GM15510 (cell line): Measurements from ENCODE around the gene AARSD1.
A peak's percentile ranks its signal among the peaks of the same experiment; 100 is the strongest.

ENCODE experiments used
- POLR2A ChIP-seq: IDR thresholded peaks from 3 replicates; pipeline ENCODE4 v1.6.1; 2011; ENCODE audit warnings: borderline replicate concordance; ENCODE audit not compliant: insufficient read length; ENCODE audit errors: extremely low read depth

The AARSD1 gene

DNA sequence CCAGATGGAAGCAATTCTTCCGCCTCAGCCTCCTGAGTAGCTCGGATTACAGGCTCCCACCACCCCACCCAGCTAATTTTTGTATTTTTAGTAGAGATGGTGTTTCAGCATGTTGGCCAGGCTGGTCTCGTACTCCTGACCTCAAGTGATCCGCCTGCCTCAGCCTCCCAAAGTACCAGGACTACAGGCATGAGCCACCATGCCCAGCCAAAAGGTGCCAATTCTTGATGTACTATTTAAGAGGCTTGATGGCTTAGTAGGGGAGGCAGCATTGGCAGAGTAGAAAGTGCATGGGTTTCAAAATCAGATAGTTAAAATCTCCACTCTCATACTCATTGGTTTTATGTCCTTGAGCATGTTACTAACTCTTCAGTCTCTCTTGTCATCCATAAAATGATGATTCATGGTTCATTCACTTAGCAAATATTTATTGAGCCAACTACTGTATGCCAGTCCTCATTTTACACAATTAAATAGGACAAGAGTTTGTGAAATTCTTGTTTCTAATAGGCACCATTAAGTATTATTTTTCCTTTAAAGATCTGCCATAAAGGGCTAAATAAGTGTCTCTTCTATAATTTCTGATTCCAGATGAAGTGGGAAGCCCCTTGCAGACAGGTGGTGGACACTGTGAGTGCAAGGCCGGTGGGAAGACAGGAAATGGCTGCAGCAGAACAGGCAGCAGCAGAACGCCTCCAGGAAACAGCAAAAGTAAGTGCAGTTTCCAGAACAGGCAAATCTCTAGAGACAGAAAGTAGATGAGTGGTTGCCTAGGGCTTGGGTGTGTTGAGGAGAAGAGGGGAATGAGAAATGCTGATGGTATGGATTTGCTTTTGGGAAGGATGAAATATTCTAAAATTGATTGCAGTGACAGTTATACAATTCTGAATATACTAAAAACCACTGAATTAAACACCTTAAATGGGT, 25.7 kb upstream of the AARSD1 start:
- TF ChIP-seq POLR2A: no peak

DNA sequence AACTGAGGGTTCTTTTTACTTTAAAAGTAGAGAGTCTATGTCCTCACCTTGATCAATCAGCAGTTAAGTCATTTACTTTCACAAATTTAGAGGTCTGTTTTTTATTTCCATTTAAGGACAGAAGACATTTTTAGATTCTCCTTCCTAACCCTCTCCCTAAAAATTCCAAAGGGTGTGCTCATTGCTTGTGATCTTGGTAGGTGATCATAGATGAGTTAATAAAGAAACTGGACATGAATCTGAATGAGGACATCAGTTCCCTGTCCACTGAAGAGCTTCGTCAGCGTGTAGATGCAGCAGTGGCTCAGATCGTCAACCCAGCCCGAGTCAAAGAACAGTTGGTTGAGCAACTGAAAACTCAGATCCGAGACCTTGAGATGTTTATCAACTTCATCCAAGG, 24.9 kb upstream of the AARSD1 start:
- TF ChIP-seq POLR2A: no peak

DNA sequence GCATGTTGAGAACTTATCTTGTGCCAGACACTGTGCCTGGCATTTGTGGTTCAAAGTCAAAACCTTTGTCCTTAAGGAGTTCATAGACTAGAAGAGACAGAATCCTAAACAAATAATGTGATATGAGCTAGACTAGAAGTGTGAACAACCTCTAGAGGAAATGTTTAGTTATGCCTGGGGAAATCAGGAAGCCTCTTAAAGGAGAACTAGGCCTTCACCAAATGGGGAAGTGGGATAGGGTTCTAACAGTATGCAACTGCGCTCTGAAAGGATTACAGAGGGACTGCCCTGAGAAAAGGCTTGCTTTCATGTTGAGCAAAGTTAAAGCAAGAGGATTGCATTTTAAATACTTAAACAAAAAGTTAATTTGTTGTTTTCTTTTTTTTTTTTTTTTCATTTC, 21.0 kb upstream of the AARSD1 start:
- no peak for TF ChIP-seq POLR2A

DNA sequence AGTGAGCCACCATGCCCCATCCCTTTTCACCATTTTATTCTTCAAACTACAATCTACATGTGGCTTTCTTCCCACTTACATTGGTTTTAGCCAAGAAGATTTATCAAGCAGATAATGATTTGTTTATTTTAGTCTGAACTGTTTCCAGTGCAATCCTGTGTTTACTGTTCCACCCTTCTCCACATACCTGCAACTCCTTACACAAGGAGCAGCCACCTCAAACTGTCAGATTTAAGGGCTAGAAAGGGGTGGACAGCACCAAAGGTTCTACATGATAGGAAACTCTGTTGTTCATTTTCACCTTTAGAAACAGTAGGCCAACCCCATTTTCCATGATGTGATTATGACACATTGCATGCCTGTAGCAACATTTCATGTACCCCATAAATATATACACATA, 18.0 kb upstream of the AARSD1 start:
- no peak for TF ChIP-seq POLR2A

DNA sequence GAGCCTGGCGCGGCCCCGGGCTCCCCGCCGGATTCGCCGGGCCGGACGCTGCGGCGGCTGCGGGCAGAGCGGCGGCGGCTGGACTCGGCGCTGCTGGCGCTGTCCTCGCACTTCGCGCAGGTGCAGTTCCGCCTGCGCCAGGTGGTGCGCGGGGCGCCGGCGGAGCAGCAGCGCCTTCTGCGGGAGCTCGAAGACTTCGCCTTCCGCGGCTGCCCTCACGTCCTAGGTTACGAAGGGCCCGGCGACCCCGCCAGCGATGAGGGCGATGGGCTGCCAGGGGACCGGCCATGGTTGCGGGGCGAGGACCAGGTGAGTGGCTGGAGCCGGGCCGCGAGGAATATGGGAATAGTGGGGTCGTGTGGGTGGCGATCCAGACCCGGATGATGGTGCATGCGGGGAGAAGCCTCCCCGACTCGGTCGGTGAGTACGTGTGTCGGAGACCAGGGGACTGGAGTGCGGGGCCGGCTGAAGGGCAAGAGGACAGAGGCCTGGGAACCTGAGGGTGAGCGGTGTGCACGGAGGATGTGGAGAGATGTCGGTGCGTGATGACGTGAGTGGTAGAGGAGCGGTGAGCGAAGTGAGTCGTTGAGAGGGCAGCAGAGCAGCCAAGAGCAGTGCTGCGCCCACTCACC, 16.6 kb upstream of the AARSD1 start:
- TF ChIP-seq POLR2A: peak; percentile 44

DNA sequence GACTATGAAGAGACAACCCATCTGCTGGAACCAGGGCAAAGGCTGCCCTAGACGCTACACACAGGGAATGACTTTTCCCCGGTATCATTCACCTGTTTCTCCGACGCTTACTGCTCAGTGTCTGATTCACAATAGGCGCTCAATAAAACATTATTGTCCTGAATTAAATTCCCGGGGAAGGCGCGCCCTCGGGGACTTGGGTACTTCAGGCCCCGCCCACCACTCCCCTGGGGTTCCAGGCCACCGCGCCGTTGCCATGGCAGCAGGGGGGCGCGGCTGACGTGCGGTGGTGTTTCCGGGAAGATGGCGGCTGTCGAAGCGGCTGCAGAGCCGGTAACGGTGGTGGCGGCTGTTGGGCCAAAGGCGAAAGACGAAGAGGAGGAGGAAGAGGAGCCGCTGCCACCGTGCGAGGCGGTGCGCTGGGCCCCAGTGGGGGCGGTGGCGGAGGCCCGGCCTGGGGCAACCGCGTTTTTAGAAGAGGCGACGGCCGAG, 16.1 kb upstream of the AARSD1 start, which contains the start of gene RUNDC1:
RUNDC1 (plus strand) TSS at position 292 of the 492 bp plus-strand sequence; CDS start at position 304, 12 bp downstream.
- peak; percentile 58 for TF ChIP-seq POLR2A

DNA sequence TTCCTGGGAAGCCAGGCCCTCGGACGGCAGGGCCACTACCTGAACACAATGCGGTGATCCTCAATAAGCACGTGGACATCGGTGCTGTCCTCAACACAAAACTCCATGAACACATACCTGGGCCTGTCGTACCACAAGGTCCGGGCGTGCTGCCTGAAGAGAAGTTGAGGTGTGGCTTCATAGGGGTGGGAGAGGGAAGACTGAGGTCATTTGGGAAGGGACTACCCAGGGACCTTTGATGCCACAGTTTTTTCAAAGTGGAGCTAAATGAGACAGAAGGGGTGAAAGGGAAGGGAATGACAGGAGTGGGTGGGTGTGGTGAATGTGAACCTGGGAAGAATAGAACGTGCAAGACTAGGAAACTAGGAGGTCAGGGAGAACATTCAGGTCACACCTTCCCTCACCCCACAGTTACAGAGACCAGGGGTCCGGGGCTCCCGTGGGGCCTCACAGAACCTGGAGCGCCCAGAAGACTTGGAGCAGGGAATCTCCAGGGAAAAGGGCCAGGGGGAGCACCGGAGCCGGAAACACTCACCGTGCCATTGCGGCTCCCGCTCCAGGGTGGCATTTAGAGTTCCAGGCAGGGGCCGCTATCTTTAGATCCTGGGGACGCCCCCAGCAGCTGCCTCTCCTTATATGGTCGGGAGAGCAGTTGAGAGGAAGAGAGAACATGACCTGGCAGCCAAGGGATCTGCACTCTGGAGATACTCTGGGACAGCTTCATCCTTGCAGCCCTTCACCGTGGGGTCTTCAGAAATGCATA, 15.4 kb upstream of the AARSD1 start, which contains the start of gene PTGES3L:
PTGES3L (minus strand) TSS at position 570 of the 763 bp plus-strand sequence; CDS start at position 543, 27 bp downstream.
- TF ChIP-seq POLR2A: no peak

DNA sequence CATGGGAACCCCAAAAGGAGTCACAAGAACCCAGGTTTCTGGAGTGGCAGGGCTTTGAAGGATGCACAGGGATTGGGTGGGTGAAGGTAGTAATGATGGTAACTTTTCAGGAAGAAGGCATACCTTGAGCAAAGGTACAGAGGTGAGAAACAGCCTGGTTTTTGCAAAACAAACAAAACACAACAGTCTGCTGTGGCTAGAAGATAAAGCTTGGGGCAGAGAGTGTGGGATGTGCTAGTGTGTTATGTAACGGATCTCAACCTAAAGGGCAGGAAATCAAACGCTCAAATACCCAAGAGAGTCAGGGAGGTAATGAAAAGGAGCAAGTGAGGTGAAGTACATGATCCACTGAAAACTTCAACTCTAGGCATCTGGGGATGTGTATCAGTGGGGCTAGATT, 11.0 kb upstream of the AARSD1 start:
- no peak for TF ChIP-seq POLR2A

DNA sequence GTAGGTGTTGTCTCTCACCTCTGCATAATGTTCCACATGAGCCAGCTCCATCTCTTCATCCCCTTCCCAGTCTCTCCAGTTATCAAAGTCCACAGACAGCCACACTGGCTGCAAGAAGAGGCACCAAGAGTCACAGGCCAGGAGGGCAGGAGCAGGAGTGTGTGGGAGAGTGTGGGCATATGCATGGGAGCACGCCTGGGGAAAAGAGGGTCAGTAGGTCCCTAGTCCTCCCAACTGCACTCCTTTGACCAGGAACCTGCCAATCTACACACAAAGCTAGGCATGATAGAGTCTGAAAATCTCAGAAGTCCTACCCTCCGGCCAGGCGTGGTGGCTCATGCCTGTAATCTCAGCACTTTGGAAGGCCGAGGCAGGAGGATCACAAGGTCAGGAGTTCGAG, 7.3 kb upstream of the AARSD1 start:
- TF ChIP-seq POLR2A: no peak

DNA sequence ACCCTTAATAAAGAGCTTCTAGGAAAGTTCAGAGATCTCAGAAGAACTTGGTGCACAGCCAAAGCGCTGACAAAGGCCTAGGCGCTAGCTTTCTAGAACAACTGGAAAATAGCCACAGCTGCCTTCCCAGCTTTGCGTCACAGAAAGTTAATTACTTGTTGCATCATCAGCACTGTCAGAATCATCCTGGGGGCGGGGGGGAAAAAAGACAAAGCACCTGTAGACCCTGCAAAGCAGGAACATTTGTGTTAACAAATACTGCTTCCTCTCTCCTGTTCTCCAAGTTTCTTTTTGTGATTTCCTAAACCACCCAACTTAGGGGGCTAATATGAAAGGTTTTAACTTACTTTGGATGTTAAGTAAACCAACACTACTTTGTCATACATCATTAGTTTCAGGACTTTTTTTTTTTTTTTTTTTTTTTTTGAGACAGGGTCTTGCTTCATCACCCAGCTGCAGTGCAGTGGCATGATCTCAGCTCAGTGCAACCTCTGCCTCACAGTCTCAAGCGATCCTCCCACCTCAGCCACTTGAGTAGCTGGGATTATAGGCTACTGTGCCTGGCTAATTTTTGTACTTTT, 4.8 kb upstream of the AARSD1 start:
- no peak for TF ChIP-seq POLR2A

DNA sequence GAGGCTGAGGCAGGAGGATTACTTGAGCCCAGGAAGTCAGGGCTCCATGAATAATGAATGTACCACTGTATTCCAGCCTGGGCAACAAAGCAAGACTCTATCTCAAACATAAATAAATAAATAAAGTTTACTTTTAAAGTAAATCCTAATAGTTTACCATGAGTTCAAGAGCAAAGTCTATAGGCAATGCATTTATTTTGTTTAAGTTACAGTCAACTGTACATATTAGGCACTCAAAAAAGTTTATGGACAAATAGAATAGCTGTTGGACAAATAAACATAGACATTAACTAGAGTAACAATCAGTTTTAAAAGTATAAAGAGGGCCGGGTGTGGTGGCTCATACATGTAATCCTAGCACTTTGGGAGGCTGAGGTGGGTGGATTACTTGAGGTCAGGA, 3.7 kb upstream of the AARSD1 start:
- TF ChIP-seq POLR2A: no peak

DNA sequence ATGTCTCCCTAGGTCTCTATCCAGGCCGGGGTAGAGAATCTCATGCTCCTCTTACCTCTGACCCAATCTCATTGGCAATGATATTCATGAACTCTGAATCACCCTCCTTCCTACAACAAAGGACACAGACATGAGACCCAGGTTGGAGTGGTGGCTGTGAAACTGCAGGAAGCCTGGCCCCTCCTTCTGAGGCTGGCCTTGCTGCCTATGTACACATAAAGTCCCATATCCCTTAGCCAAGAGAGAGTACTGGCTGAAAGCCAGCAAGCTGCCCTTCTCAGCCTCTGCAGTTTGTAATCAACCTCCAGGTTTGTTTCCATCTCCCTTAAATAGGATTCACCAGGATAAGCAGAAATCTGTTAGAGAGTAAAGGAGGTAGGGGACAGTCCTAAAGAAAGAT, 10.6 kb downstream of the AARSD1 start:
- TF ChIP-seq POLR2A: no peak

DNA sequence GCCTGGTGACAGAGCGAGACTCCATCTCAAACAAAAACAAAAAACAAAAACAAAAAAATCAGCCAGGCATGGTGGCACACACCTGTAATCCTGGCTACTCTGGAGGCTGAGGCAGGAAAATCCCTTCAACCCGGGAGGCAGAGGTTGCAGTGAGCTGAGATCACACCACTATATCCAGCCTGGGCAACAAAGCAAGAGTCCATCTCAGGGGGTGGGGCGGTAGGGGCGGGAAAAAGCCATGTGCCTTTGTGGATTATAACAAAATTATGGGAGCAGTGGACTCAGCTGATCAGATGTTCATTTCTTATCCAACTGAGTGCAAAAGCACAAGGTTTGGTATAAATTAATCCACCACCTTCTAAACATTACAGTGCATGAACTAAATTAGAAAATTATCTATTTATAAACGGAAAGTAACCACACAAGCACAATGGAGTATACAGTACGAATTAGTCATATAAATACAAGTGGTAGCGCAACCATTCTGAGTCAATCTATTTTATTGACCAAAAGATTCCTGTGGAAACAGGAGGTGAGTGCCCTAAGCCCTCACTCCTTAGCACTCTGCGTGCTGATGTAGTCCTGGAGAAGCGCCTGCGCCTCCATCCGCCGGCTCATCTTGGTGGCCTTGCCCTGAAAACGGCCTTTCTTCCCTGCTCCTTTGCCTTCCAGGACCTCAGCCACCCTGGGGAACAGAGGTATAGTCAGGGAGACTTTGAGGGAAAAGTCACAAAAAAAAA, 14.0 kb downstream of the AARSD1 start:
- no peak for TF ChIP-seq POLR2A

DNA sequence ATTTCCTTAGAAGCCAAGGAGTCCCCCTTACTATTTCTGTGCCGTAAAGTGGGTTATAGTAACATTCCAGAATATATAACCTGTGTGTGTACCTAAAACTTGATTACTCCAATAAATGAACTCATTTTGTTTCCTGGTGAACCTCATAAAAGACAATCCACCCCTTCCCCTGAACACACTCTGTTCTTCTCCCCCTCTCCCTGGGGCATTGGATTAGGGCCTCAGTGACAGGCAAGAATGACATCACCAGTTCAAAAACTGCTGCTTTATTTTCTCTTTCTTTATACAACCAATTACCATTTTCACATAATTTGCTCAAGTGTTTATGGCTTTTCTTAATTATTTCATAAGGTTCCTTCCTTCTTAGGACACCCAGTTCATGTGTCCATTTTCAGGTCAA, 17.4 kb downstream of the AARSD1 start:
- no peak for TF ChIP-seq POLR2A
